Stimulated activated CD8-positive, alpha-beta memory T cell treated with anti-CD3 and anti-CD28 coated beads, Interleukin-15, amount 100 ng/mL, for 4 hours (primary cell): Measurements from ENCODE around the gene MIR17HG.
"Not testable (repeated sequence)": the region's sequence is repeated elsewhere in the genome, so short reads cannot be mapped to it uniquely, and the experiment has no call there.

ENCODE experiments used
- DNase-seq, 2 donors: peaks; one replicate each; pipeline ENCODE4 v3.0.0-alpha.2; 2020; ENCODE audit warnings: low read depth in 2 of 2

MIR17HG gene

DNA sequence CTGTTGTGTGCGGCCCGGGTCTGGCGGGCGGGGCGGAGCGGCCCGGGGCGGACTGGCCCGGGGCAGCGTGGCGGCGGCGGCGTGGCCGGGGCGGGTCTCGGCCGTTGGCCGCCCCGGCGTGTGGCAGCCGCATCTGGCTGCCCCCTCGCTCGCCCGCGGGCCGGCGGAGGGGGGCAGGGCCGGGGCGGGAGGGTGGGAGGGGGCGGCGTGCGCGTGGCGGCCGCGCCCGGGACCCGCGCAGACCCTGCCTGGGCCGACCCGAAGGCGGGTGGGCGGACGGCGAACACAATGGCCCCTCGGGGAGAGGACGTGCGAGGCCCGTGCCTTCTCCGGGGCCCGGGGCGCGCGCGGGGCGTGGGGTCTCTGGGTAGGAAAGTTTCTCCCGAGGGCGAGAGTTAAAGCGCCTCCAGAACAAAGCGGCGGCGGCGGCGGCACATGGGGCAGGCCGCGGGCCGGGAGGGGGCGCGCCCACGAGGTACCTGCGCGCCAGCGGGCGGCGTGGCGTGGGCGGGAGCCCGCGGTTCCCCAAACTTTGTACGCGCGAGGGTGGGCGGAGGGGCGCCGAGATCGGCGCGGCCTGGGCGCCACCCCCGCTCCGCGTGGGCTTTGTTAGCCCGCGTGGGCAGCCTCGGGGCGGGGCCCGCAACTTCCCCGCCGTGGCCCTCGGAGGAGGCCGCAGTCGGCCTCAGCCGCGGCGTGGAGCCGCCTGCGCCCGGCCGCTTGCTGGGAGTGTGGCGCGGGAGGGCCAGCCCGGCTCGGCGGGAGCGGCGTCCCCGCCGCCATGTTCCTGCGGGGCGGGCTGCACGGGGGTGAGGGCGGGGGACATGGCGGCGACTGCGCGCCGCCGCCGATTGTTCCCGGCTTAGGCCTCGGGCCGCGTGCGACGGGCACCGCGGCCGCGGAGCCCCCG lies 764 bp downstream of the MIR17HG start:
- peak; percentile 68 to 73 for DNase-seq

DNA sequence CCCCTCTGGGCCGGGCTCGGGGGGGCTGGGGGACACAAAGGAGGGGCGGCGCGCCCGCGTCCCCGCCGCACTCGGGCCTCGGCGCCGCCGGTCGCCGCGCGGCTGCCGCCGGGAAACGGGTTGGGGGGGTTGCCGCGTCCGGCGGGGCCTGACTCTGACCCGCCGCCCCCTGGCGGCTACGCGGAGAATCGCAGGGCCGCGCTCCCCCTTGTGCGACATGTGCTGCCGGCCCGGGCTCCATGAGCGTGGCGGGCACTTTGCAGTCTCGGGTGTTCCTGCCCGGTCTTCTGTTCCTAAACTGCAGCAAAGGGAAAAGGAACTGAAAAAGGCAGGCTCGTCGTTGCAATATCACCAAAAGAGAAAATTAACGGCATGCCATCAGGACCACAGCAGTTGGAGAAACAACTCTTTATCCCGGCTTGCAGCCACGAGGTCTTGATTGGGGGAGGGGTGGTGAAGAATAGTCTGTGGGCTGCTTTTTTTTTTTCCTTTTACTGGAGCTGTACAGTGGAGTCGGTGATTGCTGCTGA lies 1.5 kb downstream of the MIR17HG start:
- peak; percentile 78 to 83 for DNase-seq

DNA sequence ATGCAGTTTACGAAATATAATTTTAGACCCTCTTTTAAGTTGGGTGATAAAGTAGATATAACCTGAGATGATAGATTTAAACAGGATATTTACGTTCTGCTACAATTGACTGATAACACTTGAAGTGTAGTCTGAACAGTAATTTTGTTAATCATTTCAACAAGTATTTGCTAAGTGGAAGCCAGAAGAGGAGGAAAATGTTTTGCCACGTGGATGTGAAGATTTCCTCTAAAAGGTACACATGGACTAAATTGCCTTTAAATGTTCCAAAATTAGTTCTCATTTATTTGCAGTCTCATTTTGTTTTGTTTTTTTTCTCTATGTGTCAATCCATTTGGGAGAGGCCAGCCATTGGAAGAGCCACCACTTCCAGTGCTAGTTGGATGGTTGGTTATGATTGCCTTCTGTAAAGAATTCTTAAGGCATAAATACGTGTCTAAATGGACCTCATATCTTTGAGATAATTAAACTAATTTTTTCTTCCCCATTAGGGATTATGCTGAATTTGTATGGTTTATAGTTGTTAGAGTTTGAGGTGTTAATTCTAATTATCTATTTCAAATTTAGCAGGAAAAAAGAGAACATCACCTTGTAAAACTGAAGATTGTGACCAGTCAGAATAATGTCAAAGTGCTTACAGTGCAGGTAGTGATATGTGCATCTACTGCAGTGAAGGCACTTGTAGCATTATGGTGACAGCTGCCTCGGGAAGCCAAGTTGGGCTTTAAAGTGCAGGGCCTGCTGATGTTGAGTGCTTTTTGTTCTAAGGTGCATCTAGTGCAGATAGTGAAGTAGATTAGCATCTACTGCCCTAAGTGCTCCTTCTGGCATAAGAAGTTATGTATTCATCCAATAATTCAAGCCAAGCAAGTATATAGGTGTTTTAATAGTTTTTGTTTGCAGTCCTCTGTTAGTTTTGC lies 2.8 kb downstream of the MIR17HG start:
- no peak for DNase-seq

DNA sequence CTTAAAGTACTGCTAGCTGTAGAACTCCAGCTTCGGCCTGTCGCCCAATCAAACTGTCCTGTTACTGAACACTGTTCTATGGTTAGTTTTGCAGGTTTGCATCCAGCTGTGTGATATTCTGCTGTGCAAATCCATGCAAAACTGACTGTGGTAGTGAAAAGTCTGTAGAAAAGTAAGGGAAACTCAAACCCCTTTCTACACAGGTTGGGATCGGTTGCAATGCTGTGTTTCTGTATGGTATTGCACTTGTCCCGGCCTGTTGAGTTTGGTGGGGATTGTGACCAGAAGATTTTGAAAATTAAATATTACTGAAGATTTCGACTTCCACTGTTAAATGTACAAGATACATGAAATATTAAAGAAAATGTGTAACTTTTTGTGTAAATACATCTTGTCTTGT lies 3.6 kb downstream of the MIR17HG start:
- DNase-seq = no peak

DNA sequence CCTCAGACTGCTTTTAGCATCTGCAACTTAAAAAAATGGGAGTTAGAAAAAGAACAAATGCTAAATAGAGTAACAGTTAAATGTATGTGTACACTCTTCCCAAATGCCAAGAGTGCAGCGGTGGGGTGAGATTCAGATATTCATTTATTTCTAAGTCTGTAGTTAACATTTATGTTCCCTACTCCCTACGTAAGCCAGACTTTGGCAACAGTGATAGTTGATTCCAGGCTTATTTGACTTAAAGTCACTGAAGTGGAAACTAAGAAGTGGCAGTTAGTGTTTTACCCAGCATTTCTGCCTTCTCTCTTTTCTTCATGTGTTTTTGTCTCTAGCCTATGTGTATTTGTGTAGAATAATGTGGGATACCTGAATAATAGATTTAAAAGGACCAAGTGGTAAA lies 4.5 kb downstream of the MIR17HG start:
- no peak for DNase-seq

DNA sequence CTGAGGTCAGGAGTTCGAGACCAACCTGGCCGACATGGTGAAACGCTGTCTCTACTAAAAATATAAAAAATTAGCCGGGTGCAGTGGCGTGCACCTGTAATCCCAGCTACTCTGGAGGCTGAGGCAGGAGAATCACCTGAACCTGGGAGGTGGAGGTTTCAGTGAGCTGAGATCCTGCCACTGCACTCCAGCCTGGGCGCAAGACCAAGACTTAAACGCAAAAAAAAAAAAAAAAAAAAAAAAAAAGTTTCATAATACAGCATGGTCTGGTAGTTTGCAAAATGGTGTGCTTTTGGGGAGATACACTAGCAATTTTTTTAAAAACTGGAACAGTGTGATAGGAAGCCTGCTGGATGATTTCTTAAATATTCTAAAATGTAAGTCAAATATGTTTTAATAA lies 5.4 kb downstream of the MIR17HG start:
- DNase-seq = not testable (repeated sequence)

DNA sequence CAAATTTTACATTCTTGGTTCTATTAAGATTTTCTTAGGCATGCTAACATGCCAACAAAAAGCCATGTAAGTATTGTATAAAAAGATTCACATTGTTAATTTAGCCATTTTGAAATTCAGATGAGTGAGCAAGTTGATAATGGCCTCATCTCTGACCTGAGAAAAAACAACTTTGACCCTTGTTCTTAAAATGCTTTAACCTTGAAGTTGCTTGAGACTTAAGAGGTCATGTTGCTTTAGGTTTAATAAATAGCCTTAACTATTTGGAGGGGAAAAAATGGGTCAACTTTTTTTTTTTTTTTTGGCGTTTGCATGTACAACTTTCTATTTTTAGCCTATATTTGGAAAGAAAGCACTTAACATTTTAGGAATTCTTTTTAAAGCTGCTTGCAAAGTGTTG lies 6.0 kb downstream of the MIR17HG start:
- no peak for DNase-seq

DNA sequence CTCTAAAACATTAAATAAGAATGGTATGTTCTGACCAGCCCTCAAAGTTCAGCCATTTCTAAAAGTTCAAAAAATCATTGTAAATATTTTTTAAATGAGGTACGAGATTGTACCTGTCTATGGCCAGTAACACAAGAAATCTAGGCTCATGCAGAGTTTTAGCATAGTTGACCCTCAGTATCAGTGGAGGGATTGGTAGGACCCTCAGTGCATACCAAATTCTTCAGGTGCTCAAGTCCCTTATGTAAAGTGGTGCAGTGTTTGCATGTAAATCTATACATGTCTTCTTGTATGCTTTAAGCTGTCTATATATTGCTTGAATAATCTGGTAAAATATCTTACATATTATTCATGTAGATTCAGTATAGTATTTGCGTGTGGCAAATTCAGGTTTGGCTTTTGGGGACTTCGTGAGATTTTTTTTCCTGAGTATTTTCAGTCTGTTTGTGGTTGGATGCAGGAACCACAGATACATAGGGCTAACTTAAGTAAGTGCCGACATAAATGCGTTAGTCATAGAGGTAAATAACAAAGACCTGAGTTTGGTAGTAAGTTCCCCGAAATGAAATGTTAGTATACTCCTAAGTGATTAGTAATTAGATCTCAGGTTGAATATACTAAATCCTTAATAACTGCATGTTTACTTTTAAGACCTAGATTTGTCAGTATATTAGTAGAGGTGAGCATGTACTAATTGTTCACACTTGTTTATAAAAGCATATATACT lies 7.8 kb downstream of the MIR17HG start:
- DNase-seq = no peak

DNA sequence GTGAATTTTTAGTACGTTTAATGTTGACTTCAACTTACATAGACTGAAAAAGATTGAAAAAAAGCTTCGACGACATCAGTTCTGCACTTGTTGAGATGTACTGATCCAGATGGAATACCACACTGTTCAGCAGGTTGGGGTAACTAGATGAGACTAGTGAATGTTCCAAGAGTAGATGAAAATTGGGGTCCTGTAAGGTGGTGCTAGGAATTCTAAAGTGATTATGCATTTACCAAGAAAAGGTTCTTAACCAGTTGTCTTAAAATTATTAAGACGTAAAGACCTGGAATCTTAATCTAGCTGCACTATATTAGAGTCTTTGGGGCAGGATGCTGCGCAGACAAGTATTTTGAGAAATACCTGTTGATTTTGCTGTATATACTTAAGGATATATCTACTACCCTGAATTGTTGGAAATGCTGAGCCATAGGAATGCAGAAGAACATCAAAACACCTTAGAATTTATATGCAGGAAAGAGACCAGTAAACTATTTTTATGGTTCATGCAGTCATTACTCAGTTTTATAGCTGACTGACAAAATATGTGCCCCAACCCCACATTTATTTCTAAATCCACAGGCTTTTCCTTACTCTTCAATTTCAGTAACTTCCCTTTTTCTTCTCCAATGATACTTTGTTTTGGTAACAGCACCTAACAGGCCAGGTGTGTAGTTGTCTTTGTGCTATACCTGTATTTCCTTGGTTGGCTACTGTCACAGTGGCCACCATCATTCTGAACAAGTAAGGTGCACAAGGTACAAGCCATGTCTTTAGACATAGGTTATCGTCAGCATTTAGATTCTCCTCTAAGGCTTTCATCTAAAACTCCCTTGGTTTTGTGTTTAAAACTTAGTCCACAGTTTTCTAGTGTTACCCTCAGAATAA lies 8.6 kb downstream of the MIR17HG start:
- no peak for DNase-seq

DNA sequence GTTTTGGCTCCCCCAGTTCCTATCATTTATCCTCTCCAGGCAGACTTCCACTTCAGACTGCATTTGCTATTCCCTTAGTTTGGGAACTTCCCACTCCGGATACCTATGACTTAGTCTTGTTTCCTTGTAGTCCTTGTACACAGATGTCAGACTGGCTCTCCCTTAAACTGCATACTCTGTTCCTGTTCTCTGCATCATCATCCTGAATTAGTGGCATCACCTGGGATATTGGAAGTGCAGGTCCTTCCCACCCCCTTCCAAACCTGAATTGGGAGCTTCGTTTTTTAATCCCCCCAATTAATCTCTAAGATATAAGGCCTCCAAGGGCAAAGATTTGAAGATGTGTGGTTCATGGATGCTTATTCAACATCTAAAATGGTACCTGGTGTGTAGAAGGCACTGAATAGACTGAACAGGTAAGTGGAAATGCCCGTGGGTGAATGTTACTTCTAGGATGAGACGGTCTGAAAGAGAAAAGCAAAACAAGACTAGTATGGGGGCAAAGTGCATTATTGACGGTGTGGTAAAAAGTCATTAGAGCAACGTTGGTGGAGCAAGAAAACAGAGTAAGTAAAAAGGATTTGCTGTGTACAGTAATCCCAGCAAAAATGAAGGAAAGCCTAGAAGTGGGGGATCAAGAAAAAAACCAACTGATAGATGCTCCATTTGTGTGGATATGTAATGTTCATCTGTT lies 9.6 kb downstream of the MIR17HG start:
- no peak for DNase-seq

DNA sequence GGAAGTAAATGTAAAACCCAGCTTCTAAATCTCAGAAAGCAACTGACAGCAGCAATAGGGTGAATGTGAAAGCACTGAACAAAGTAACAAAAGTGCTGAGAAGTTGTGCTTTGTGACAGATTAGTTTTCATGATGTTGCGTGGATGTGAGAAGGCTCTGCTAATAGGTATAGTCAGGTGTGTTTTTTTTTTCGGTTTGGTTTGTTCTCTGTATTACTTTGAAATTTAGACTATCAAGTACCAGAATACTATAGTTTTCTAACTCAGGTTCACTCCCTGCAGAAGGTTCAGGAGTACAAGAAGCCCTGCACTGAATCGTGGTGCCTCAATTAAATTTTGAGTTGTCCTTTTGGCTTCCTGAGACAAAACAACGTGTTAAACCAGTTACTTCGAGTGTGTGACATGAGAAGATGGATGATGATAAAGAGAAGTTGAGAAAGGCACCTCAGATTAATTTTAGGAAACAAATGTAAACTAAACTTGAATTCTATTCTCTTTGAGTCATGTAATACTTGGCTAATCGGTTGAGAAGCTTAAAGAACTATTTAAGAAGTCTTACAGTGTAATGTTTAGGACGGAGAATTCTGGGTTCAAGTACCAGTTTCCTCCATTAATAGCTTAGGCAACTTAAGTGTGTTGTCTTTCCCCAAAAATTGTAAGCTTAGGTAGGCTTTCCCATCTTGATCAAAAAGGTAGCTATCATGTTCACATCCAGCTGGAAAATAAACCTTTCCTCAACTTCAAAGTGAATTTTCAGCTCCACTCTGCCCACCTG lies 10.3 kb downstream of the MIR17HG start:
- DNase-seq = no peak

DNA sequence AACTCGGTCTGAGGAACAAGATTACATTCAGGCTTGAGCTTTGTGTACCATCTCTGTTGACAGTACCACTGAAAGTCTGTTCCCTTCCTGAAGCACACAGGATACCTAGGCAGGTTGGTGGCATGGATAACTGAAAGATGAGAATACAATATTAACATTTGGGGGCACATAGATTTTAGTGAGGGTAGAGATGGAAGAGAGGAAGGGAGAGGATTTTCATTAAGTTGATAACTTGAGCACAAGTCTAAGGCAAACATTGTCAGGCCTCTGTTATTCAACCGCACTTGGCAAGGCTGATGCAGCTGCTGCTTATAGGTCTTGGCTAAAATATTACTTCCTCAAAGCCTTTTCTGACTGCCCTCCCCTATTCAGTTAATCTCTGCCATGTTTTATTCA lies 10.9 kb downstream of the MIR17HG start:
- DNase-seq = no peak

DNA sequence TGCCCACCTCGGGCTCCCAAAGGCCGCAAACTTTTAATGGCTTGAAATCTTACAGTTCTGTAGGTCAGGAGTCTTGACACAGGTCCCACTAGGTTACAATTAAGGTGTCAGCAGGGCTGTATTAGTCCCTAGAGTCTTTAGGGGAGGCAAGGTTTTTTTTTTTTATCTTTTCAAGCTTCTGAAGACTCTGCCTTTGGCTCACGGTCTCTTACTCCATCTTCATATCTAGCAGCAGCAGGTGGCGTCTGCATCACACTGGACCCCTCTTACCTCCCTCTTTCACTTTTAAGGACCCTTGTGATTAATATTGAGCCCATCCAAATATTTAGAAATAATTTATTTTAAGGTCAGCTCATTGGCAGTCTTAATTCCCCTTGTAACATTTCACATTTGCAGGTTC lies 11.6 kb downstream of the MIR17HG start:
- no peak for DNase-seq

DNA sequence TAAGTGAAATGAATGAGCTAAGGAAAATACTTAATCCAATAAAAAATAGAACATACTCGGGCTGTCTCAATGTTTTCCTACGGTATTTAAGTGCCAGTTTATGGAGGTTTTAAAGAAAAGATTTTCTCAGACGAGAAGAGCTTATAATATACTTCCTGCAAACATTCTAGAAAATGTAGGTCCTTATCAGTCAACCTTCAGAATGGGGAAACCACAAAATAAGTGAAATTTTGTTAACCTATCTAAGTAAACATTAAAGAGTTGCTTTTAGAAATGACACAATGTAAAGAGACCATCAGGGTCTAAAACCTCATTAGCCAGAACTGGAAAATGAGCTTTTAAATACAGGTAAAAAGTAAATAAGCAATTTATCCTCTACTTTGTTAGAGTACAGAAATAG lies 12.1 kb downstream of the MIR17HG start:
- DNase-seq = no peak

DNA sequence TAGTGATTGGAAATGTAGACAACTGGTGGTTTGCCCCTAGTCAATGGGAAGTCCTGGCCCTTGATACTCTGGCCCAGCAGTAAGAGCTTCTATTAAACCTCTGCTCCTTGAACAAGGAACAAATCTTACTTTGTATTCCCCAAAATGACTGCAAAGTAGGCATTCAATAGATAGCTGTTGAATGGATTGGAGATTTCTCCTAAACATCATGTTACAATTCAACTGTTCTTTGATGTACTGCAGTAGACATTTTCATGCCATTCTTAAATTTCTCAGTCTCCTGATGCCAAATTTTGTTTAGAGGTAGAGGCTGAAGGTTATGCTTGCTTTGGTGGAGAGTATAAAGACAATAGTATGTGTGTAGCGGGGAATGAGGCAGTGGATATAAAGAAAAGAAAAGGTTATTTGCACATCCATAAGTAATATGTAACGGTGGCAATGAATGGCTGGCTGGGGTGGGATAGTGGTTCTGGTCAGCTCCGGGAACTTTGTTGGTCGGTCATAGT lies 12.8 kb downstream of the MIR17HG start:
- DNase-seq = no peak

DNA sequence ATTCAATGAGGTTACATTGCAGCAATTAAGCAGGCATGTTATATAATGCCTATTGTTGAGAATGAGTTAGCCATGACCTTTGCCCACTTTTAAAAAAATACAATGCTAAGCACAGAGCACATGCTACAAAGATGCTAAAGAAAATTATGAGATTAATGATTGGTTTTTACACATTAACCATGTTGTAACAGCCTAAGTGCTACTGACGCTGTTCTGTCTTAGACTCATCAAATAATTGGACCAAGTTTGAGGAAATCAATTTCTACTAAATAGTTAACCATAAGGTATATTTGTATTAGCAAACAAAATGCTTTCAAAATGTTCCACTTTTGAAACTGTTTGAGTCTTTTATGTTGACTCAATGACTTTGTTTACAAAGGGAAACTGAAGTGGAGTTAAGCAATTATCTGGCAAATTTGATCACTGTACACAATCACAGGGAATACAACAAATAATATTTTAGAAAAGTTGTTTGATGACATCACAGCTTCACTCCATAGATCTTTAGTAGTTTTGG lies 14.3 kb downstream of the MIR17HG start:
- DNase-seq = no peak

DNA sequence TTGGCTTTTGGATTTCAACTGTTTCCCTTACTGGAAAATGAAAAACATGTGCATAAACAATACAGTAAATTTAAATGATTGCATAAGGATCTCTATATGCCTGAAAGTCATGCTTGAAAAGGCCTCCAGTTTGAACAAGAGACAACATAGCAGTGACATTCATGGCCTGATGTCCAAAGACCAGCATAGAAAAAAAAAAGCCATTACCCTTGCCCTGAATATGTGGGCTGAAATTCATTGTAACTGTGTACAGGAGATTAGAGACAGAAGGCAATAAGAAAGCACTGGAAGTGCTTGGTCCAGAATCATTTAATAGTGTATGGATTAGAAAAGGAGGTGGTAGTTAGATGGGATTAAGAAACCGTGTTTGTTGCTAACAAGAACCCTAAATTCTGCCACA lies 15.4 kb downstream of the MIR17HG start:
- no peak for DNase-seq

DNA sequence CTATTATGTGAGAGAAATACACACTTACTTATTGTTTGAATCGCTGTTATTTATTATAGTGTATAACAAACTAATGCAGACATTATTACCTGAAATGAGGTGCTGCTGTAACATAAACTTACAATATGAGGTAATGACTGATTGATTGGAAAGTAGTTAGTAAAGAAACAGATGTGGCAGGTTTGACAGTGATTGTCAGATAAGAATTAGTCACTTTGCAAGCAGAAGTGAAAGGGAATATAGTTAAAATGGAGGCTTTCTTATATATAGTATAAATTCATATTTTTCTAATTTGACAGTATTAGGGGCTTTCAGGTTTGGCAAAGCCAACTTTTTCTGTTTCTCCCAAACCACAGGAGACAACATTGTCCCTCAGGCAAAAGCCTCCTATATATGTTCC lies 20.6 kb downstream of the MIR17HG start:
- DNase-seq = no peak
